Activated CD8-positive, alpha-beta memory T cell treated with anti-CD3 and anti-CD28 coated beads, Interleukin-2, amount 50 U/mL, for 24 hours (primary cell): Measurements from ENCODE around the gene NCAM2.
"Not testable (repeated sequence)": the region's sequence is repeated elsewhere in the genome, so short reads cannot be mapped to it uniquely, and the experiment has no call there.

Experiments
- DNase-seq: peaks from one replicate; pipeline ENCODE4 v3.0.0-alpha.2; 2020; ENCODE audit errors: extremely low read depth

Gene NCAM2

DNA sequence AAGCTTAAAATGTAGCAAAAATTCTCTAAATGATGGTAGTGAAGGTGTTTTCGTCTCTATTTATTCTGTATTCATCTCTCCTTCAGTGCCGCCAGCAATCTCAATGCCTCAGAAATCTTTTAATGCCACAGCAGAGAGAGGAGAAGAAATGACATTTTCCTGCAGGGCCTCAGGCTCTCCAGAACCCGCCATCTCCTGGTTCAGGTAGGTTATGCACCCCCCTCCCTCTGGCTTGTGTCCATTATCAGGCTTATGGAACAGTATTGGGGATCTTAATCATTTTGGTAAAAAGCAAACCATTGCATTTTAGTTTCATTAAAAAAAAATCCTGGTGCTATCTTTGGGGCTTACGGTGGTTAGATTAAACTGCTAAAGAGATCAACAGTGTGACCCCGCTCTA, 326.1 kb downstream of the NCAM2 start:
- DNase-seq: no peak

GRCh38 chr21:21332492-21332891, 334.3 kb downstream of the NCAM2 start:
- no peak for DNase-seq

DNA sequence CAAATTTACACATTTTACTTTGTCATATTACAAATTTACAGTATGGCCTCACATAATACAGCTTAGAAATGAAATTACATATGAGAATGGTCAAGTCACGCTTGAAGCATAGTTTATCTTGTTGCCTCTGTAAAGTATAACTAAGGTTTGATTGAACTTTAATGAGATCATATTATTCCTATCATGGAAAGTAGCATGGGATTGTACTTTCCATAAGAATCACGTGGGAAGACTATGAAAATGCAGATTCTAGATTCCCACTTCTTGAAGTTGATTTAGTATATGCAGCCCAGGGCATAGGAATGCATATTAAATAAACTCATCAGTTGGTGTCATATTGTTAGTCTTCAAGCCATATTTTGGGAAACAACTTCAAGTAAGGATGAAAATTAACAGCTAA, 342.8 kb downstream of the NCAM2 start:
- no peak for DNase-seq

DNA sequence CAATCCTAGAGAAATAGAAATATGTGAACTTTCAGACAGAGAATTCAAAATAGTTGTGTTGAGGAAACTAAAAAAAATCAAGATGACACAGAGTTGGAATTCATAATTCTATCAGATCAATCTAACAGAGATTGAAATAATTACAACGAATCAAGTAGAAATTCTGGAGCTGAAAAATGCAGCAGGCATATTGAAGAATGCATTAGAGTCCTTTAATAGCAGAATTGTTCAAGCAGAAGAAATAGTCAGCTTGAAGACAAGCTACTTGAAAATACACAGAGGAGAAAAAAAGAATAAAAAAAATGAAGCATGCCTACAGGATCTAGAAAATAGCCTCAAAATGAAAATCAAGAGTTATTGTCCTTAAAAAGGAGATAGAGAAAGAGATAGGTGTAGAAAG, 347.1 kb downstream of the NCAM2 start:
- DNase-seq: no peak

- no peak for DNase-seq
Observed at GRCh38 chr21:21345872-21346271, 347.7 kb downstream of the NCAM2 start.

DNA sequence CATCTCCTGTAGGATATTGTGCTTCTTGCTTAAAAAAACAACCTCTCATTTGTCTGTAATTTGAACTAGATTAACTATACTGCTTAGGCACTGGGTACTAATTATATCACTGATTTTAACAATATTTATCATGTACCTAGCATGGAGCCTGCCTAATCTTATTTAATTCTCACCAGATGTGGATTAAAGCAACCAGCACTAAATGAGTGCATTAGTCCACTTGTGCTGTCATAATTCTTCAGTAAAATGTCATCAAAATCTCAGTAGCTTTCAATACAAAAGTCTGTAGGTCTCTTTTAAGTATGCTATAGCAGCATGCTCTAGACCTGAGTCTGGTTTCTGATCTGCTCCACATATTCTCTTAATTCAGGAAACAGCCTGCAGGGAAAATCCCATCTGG, 368.1 kb downstream of the NCAM2 start:
- no peak for DNase-seq

DNA sequence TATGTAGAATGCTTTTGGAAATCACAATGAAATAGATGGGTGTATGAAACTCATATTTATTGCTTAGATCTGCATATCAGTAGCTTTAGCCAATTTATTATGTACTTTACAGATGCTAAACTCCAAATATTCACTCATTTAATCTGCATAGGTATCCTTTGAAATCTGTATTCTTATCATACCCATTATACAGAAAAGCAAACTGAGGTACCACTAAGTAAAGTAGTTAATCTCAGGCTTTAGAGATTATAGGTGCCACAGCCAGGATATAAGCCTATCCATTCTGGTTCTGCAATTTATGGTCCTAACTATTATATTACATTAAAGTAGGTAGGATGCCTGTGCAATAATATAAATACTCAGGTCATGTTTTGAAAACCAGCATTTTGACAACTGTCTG, 369.4 kb downstream of the NCAM2 start:
- no peak for DNase-seq

- no peak for DNase-seq
Observed at GRCh38 chr21:21373969-21374368, 375.8 kb downstream of the NCAM2 start.

GRCh38 chr21:21383126-21383525, 384.9 kb downstream of the NCAM2 start:
- no peak for DNase-seq

DNA sequence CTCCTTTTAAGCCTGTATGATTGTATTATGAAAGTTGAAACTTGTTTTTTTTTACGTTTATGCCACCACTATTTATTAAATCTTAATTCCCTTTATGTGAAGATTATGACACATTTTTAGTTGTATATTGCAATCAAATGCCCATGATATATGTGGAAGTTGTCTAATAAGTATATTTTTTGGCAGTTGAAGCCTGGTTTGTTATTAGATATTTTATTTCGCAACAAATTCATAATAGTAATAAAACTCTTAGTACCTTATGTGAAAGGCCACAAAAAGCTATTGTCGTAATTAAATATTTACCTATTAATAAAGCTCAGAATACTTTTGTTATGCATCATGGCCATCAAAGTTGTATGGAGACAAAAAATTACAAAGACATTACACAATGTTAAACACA, 386.8 kb downstream of the NCAM2 start:
- no peak for DNase-seq

- no peak for DNase-seq
Observed at GRCh38 chr21:21385404-21385803, 387.2 kb downstream of the NCAM2 start.

- DNase-seq: no peak
Observed at GRCh38 chr21:21387916-21388315, 389.7 kb downstream of the NCAM2 start.

DNA sequence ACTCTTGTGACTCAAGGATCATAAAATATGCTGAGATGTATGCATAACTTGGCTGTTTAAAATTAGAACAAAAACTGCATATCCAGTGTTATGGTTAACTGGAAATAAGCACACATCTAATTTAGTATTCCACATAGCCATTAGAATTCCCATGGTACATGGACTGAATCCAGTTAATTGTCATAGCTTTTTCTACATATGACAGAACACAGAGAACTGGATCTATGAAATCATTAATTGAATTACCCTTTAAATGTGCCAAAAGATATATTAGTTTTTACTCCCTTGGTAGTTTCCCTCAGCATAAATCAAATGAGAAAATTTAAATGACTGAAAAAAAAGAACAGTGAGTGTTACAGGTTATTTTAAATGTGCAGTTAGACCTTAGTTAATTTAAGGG, 395.9 kb downstream of the NCAM2 start:
- no peak for DNase-seq

GRCh38 chr21:21396424-21396823, 398.2 kb downstream of the NCAM2 start:
- no peak for DNase-seq

DNA sequence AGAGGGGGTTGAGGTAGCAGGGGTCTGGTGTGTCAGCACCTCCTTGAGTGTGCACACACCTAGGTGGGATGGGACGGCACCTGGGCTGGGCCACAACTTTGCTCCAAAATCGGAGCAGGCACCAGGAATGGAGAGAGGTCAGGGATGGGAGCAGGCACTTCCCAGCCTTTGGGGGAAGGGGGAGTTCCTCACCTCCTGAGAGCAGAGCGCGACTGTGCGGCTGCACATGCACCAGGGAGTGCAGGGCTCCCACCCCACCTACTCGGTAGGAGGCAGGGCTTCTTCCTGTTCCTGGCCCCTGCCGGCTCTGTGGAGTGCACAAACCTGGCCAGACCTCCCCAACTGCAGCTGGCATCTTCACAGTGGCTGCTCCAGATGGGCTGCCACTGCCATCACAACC, 399.3 kb downstream of the NCAM2 start:
- no peak for DNase-seq

GRCh38 chr21:21401444-21401843, 403.2 kb downstream of the NCAM2 start:
- no peak for DNase-seq

DNA sequence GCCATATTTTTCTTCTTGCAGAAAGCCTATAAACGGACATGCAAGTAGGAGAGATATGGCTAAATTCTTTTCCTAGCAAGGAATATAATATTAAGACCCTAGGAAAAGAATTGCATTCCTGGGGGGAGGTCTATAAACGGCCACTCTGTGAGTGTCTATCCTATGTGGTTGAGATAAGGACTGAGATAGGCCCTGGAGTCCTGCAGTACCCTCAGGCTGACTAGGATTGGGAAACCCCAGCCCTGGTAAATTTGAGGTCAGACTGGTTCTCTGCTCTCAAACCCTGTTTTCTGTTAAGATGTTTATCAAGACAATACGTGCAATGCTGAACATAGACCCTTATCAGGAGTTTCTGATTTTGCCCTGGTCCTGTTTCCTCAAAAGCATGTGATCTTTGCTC, 404.0 kb downstream of the NCAM2 start:
- DNase-seq: not testable (repeated sequence)

DNA sequence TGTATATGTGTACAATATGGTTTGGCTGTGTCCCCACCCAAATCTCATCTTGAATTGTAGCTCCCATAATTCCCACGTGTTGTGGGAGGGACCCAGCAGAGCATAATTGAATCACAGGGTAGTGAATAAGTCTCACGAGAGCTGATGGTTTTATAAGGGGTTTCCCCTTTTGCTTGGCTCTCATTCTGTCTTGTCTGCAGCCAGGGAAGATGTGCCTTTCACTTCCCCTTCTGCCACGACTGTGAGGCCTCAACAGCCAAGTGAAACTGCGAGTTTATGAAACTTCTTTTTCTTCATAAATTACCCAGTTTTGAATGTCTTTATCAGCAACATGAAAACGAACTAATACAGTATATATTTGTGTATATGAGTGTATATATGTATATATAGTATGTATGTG, 406.1 kb downstream of the NCAM2 start:
- DNase-seq: not testable (repeated sequence)

DNA sequence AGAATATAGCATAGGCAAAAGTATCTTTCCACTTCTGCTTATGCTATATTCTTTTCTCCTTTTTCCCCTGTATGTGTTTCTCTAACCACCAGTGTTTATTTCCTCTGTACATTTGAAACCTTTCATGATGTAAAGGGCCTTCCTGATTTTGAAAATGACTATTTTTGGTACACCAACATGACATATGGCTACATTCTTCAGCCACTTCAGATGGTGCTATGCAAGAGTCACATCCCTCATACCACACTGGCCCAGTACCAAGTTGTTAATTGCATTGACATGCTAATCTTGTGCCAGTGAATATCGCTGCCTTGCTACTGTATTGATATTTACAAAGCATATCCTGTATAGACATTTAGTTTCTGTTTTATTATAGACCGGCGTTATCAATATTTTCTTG, 408.7 kb downstream of the NCAM2 start:
- no peak for DNase-seq

DNA sequence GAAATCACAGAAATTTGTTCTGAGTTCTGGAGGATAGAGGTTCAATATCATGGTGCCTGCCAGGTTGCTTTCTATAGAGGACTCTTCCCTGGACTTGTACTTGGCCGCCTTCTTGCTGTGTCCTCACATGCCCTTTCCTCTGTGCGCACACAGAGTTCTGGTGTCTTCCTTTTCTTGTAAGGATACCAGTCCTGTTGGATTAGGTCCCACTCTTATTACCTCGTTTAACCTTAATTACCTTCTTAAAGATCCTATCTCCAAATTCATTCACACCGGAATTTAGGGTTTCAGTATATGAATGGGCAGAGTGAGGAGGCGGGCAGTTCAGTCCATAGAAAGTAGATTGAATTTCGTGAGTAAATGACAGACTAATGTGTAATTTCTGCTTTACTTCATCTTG, 413.9 kb downstream of the NCAM2 start:
- no peak for DNase-seq

DNA sequence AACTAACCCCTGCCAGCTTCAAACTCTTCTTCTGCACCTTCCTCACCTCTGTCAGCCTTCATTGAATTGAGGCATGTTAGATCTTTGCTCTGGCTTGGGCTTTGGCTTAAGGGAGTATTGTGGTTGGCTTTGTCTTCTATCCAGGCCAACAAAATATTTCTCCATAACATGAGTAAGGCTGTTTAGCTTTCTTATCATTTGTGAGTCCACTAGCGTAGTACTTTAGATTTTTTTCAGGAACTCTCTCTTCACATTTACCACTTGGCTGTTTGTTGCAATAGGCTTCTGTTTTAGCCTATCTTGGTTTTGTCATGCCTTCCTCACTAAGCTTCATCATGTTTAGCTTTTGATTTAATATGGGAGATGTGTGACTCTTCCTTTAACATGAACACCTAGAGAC, 417.5 kb downstream of the NCAM2 start:
- DNase-seq: no peak

DNA sequence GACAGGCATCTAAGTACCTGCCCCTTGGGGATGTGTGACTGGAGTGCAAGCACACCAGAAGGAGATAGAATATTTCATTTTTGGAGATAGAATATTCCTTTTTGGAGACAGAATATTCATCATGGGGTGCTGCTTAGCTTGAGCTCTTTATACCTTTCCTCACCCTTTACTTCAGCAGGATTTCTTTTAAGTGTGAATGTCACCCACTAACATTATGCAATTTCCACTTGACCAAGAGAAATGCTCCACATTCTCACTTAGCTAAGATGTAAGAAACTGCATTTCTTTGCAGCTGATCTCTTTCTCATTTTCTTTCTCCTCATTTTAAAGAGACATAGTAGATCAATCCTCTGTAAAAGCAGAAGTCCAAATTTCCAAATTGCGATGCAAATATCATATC, 436.7 kb downstream of the NCAM2 start:
- no peak for DNase-seq

- no peak for DNase-seq
Observed at GRCh38 chr21:21436012-21436534, 437.9 kb downstream of the NCAM2 start.

- no peak for DNase-seq
Observed at GRCh38 chr21:21439761-21440160, 441.6 kb downstream of the NCAM2 start.

GRCh38 chr21:21457077-21457476, 458.9 kb downstream of the NCAM2 start:
- DNase-seq: no peak
